Pancreas (tissue), 10 donors: ENCODE results near the gene MKX. TPM values are rescaled to one million over a fixed set of nuclear protein-coding genes. Genes with fewer than 3 reads are reported as not detected.

ENCODE experiments used
- ATAC-seq, 4 donors: fragments of 200-7000 bp; cut with Tn5 transposase; one replicate each; pipeline versions ENCODE4 v1.8.0 to v1.9.1; 2020; ENCODE audit warnings: mild to moderate bottlenecking in 4 of 4, moderate library complexity in 4 of 4
- DNase-seq, 6 donors: peaks; one replicate each; pipeline ENCODE4 v3.0.0-alpha.2; 2020
- FAIRE-seq: peaks from 2 replicates; lab custom pipeline; 2012; peaks lifted over from hg19 to GRCh38; lab: Jason Lieb, UNC
- H3K27ac ChIP-seq, 4 donors: fragments of 200-600 bp; sonication (generic); 1 replicate in 3 of 4; 2 replicates in 1 of 4; pipeline versions ENCODE4 v1.5.0 to v1.8.0; 2020
- H3K27me3 ChIP-seq, 4 donors: fragments of 200-600 bp; one replicate each; pipeline ENCODE4 v1.8.0; 2021
- H3K36me3 ChIP-seq, 3 donors: fragments of 200-600 bp; sonication (generic) in 1 of 3; one replicate each; pipeline versions ENCODE4 v1.5.0 to v1.8.0; 2020 to 2021
- H3K4me1 ChIP-seq, 3 donors: fragments of 200-600 bp; one replicate each; pipeline ENCODE4 v1.8.0; 2021
- H3K4me3 ChIP-seq, 4 donors: fragments of 200-600 bp; sonication (generic) in 2 of 4; one replicate each; pipeline versions ENCODE4 v1.5.0 to v1.8.0; 2020 to 2021
- H3K9me3 ChIP-seq, 4 donors: fragments of 200-600 bp; one replicate each; pipeline ENCODE4 v1.8.0; 2021
- WGBS, 2 donors: extraction: QIAGEN DNeasy Blood & Tissue Kit; methylation state at CpG; one replicate each; pipeline ENCODE4 v1.1.7; 2013; 5-methylcytosine and 5-hydroxymethylcytosine counted together
- intact Hi-C, 3 donors: fragments of 100-400 bp; cut with DNase I; formaldehyde crosslinking; loops; one replicate each; pipeline versions ENCODE4 v1.11.1 to v1.14.2; 2022
- polyA plus RNA-seq, 2 donors: library from polyadenylated mRNA; stranded (reverse); fragments of 200-250 nt; gene quantifications; one replicate each; pipeline ENCODE4 v1.2.3, GENCODE V29; 2013
- total RNA-seq, 6 donors: library from RNA; stranded (reverse); fragmentation: NEBNext Ultra II Directional in 4 of 6; extraction: Animal tissue kit (Norgen Biotek cat#: 25700) in 4 of 6; gene quantifications; one replicate each; pipeline versions ENCODE4 v1.2.1 to v1.2.4, GENCODE V29; 2021 to 2023
- TF ChIP-seq, protein P1 (sequence below), 4 donors: fragments of 200-600 bp; sonication (generic) in 3 of 4; IDR thresholded peaks; one replicate each; pipeline versions ENCODE4 v1.5.0 to v1.8.0; 2021; ENCODE audit warnings: antibody characterized with exemption in 4 of 4
- donor health status: healthy with polysubstance abuse.
- donor health status: DM: no; HTN: no; CAD: no; lungs with moderate emphysema.
- donor health status: DM: no; HTN: no; CAD: no.
- donor health status: control.
- donor health status: control.
- donor health status: Bipolar disorder and iron deficiency.
- donor health status: DM: yes; HTN: yes; CAD: no.
- donor health status: DM: no; HTN: no; CAD: no.
- donor health status: DM: no; HTN: no; CAD: no.
- donor health status: DM: yes; HTN: yes; CAD: no.

MKX gene
- total and polyA plus RNA-seq, 8 donors = 0.05 to 3.9 (median 0.17) TPM

- ATAC-seq = no peak
- intact Hi-C loops = loop anchor here in 1 of 3 donors (5.0 to 10.0 kb wide), 2 partner anchors 94 to 211 kb away; no protein-coding TSS in a partner anchor
- no peaks in the 10 kb centered on the region for H3K36me3 ChIP-seq
- TF ChIP-seq, protein P1, sequence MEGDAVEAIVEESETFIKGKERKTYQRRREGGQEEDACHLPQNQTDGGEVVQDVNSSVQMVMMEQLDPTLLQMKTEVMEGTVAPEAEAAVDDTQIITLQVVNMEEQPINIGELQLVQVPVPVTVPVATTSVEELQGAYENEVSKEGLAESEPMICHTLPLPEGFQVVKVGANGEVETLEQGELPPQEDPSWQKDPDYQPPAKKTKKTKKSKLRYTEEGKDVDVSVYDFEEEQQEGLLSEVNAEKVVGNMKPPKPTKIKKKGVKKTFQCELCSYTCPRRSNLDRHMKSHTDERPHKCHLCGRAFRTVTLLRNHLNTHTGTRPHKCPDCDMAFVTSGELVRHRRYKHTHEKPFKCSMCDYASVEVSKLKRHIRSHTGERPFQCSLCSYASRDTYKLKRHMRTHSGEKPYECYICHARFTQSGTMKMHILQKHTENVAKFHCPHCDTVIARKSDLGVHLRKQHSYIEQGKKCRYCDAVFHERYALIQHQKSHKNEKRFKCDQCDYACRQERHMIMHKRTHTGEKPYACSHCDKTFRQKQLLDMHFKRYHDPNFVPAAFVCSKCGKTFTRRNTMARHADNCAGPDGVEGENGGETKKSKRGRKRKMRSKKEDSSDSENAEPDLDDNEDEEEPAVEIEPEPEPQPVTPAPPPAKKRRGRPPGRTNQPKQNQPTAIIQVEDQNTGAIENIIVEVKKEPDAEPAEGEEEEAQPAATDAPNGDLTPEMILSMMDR (IDR thresholded peaks at IDR 0.05) = no peak
- no peaks in the 10 kb centered on the region for H3K4me1 ChIP-seq
- no peak for FAIRE-seq
- no peak overlapping the region for H3K27ac ChIP-seq
- no peaks in the 10 kb centered on the region for H3K9me3 ChIP-seq
- 73 to 81% methylated on average over 7 of the region's 7 CpGs for WGBS, 2 donors
- no peak overlapping the region for H3K4me3 ChIP-seq
- DNase-seq = no peak
- no peaks in the 10 kb centered on the region for H3K27me3 ChIP-seq
These were observed 86.8 kb downstream of the MKX start for GRCh38 chr10:27658788-27659187.

DNA sequence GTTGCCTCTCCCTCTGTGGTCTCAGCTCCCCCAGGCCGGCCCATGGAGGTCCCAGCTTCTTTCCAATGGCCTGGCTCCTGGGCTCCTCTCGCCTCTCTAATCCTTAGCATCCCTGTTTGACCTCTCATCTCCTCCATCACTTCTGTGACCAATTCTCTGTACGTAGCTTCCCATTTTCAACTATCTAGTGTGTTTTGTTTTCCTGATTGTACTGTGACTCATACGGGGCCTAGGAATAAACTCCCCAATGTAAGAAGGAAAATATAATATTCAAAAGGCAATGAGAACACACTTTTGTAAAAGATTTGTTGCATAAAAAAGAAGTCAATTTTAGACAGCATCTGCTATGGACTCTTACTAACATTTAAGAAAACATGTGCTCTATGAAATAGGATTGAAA, 90.3 kb downstream of the MKX start:
- DNase-seq (no peak), FAIRE-seq (no peak), ATAC-seq (no peak)
- H3K27ac ChIP-seq = no peak overlapping the region
- no peaks in the 10 kb centered on the region for H3K36me3 ChIP-seq
- no peaks in the 10 kb centered on the region for H3K9me3 ChIP-seq
- H3K4me3 ChIP-seq = no peak overlapping the region
- no peaks in the 10 kb centered on the region for H3K4me1 ChIP-seq
- no peaks in the 10 kb centered on the region for H3K27me3 ChIP-seq
- 57 to 63% methylated on average over 4 of the region's 4 CpGs for WGBS, 2 donors
- TF ChIP-seq, protein P1 (IDR thresholded peaks at IDR 0.05) = no peak
- intact Hi-C loops = loop anchor here in 1 of 3 donors (5.0 to 10.0 kb wide), 2 partner anchors 90 to 208 kb away; no protein-coding TSS in a partner anchor

GRCh38 chr10:27654284-27654683, 91.3 kb downstream of the MKX start:
- TF ChIP-seq, protein P1 (IDR thresholded peaks at IDR 0.05) = no peak
- intact Hi-C loops = loop anchor here in 1 of 3 donors (10.0 kb wide), 1 partner anchor 89 kb away; no protein-coding TSS in a partner anchor
- Histone ChIP-seq H3K4me3 (no peak overlapping the region), H3K36me3 (no peaks in the 10 kb centered on the region), H3K4me1 (no peaks in the 10 kb centered on the region), H3K9me3 (no peaks in the 10 kb centered on the region), H3K27me3 (no peaks in the 10 kb centered on the region), H3K27ac (no peak overlapping the region)
- no peak for FAIRE-seq
- no peak for ATAC-seq
- WGBS, 2 donors = 80 to 87% methylated on average over 6 of the region's 6 CpGs
- DNase-seq = no peak

- ATAC-seq (no peak), DNase-seq (no peak), FAIRE-seq (no peak)
- H3K36me3 ChIP-seq = no peaks in the 10 kb centered on the region
- H3K4me1 ChIP-seq = no peaks in the 10 kb centered on the region
- TF ChIP-seq, protein P1 (IDR thresholded peaks at IDR 0.05) = no peak
- intact Hi-C loops = no loop called here
- H3K27ac ChIP-seq = no peak overlapping the region
- H3K27me3 ChIP-seq = no peaks in the 10 kb centered on the region
- no peaks in the 10 kb centered on the region for H3K9me3 ChIP-seq
- 50 to 65% methylated on average over 4 of the region's 4 CpGs for WGBS, 2 donors
- H3K4me3 ChIP-seq = no peak overlapping the region
These were observed 98.9 kb downstream of the MKX start for GRCh38 chr10:27646604-27647175.

GRCh38 chr10:27646194-27646593, 99.4 kb downstream of the MKX start:
- intact Hi-C loops = no loop called here

More at GRCh38 chr10:27646194-27646593, 99.4 kb downstream of the MKX start:
- no peak for ATAC-seq
- WGBS, 2 donors = 64 to 82% methylated on average over 4 of the region's 4 CpGs
- Histone ChIP-seq H3K27ac (no peak overlapping the region), H3K27me3 (no peaks in the 10 kb centered on the region), H3K4me3 (no peak overlapping the region), H3K36me3 (no peaks in the 10 kb centered on the region), H3K9me3 (no peaks in the 10 kb centered on the region), H3K4me1 (no peaks in the 10 kb centered on the region)
- no peak for FAIRE-seq
- no peak for DNase-seq
- TF ChIP-seq, protein P1 (IDR thresholded peaks at IDR 0.05) = no peak
